ENCODE measurements around the gene JUP.

DNA sequence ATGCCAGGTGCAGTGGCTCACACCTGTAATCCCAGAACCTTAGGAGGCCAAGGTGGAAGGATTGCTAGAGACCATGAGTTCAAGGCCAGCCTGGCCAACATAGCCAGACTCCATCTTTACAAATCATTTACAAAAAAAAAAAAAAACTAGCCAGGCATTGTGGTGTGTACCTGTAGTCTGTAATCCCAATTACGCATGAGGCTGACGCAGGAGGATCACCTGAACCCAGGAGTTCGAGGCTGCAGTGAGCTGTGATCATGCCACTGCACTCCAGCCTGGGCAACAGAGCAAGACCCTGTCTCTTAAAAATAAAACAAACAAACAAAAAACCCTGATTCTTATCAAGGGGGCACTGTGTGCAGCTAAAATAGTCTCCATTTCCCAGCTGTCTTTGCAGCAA lies 35.2 kb downstream of the JUP start:
- TF ChIP-seq POLR2A (IDR thresholded peaks at IDR 0.05) = no peak
- TF ChIP-seq, protein P1, sequence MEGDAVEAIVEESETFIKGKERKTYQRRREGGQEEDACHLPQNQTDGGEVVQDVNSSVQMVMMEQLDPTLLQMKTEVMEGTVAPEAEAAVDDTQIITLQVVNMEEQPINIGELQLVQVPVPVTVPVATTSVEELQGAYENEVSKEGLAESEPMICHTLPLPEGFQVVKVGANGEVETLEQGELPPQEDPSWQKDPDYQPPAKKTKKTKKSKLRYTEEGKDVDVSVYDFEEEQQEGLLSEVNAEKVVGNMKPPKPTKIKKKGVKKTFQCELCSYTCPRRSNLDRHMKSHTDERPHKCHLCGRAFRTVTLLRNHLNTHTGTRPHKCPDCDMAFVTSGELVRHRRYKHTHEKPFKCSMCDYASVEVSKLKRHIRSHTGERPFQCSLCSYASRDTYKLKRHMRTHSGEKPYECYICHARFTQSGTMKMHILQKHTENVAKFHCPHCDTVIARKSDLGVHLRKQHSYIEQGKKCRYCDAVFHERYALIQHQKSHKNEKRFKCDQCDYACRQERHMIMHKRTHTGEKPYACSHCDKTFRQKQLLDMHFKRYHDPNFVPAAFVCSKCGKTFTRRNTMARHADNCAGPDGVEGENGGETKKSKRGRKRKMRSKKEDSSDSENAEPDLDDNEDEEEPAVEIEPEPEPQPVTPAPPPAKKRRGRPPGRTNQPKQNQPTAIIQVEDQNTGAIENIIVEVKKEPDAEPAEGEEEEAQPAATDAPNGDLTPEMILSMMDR (IDR thresholded peaks at IDR 0.05) = no peak

Data from stomach (tissue), 4 donors.